H7 (cell line): Measurements from ENCODE around the gene PORCN. TPM values are rescaled to one million over a fixed set of nuclear protein-coding genes. Genes with fewer than 3 reads are reported as not detected.
A peak's percentile ranks its signal among the peaks of the same experiment; 100 is the strongest.

ENCODE experiments used
- DNase-seq: peaks from one replicate; pipeline ENCODE4 v3.0.0; 2012
- H3K27me3 ChIP-seq: 2 replicates; pipeline ENCODE4 v1.6.0; 2011; ENCODE audit warnings: mild to moderate bottlenecking, low read length; ENCODE audit not compliant: control insufficient read depth, insufficient read depth
- H3K36me3 ChIP-seq: replicated peaks from 2 replicates; pipeline ENCODE4 v1.5.1; 2011; ENCODE audit warnings: low read length; ENCODE audit not compliant: control insufficient read depth, insufficient read depth
- H3K4me3 ChIP-seq: 2 replicates; pipeline ENCODE4 v1.5.1; 2011; ENCODE audit warnings: low read depth, mild to moderate bottlenecking, control low read depth, low read length, moderate library complexity; ENCODE audit not compliant: insufficient read depth
- total RNA-seq: library from RNA; depleted of rRNA; stranded (reverse); fragments of >200 nt; shearing (Covaris generic); gene quantifications from 2 replicates; pipeline ENCODE4 v1.2.3, GENCODE V29; 2014; rRNA removed

PORCN gene
- total RNA-seq, 1 experiment from 2014 or later = 22.8 TPM

DNA sequence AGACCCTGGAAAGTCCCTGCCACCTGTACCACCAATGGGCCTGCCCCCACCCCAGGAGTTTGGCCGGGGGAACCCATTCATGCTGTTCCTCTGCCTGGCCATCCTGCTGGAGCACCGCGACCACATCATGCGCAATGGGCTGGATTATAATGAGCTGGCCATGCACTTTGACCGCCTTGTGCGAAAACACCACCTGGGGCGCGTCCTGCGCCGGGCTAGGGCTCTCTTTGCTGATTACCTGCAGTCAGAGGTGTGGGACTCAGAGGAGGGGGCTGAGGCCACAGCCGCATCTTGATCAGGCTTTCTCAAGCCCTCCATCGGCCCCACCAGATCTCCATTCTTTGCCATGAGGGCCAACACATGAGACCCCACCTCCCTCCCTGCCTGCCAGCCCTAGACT lies 51.9 kb downstream of the PORCN start:
- Histone ChIP-seq H3K36me3 (peaks cover 1% of the 10 kb centered on the region; the same call in 1 of the 2 replicates), H3K4me3 (no peak overlapping the region), H3K27me3 (no peaks in the 10 kb centered on the region)
- peak; percentile 13 for DNase-seq

DNA sequence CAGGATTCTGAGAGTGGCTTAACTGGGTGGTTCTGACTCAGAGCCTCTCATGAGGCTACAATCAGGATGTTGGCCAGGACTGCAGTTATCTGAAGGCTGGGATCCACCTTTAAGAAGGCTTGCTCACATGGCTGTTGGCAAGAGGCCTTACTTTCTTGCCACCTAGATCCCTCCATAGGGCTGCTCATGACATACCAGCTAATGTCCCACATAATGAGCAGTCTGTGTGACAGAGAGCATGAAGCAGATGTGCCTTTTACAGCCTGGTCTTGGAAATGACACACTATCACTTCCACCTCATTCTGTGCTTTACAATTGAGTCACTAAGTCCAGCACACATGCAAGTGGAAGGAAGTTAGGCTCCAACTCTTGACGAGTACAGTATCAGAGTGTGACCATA lies 61.2 kb downstream of the PORCN start:
- Histone ChIP-seq H3K27me3 (no peaks in the 10 kb centered on the region), H3K36me3 (no peaks in the 10 kb centered on the region; the same call in 1 of the 2 replicates), H3K4me3 (no peak overlapping the region)
- DNase-seq = no peak

Other genes starting within 250 kb of the PORCN start
- not detected in 2 replicates for gene SSX3, start 152.3 kb upstream of the PORCN start, total RNA-seq
- 0.07 and 0.26 TPM in 2 replicates for gene SSX4, start 125.5 kb upstream of the PORCN start, total RNA-seq
- gene SSX4B, start 97.0 kb upstream of the PORCN start, total RNA-seq = 0.26 TPM in 1 of 2 replicates, not detected in the other
- 44.0 and 65.0 TPM in 2 replicates for gene SLC38A5, start 38.7 kb upstream of the PORCN start, total RNA-seq
- gene FTSJ1, start 32.8 kb upstream of the PORCN start, total RNA-seq = 72.2 and 85.5 TPM in 2 replicates
- 158 and 159 TPM in 2 replicates for gene EBP, start 12.8 kb downstream of the PORCN start, total RNA-seq
- gene TBC1D25, start 30.7 kb downstream of the PORCN start, total RNA-seq = 4.0 and 6.5 TPM in 2 replicates
- gene RBM3, start 65.5 kb downstream of the PORCN start, total RNA-seq = 112 and 116 TPM in 2 replicates
- gene WDR13, start 88.5 kb downstream of the PORCN start, total RNA-seq = 24.3 and 55.1 TPM in 2 replicates
- gene WAS, start 174.8 kb downstream of the PORCN start, total RNA-seq = 0.67 and 0.69 TPM in 2 replicates
- 19.6 and 20.4 TPM in 2 replicates for gene SUV39H1, start 187.7 kb downstream of the PORCN start, total RNA-seq